GM12891 (cell line): ENCODE results near the gene FAM236A.
"Not testable (repeated sequence)": the region's sequence is repeated elsewhere in the genome, so short reads cannot be mapped to it uniquely, and the experiment has no call there.

ENCODE experiments used
- PAX5 ChIP-seq: IDR thresholded peaks from 2 replicates; pipeline ENCODE4 v1.6.1; 2011; ENCODE audit warnings: low read length, moderate library complexity, mild to moderate bottlenecking; ENCODE audit not compliant: insufficient read depth, severe bottlenecking
- POLR2A ChIP-seq: IDR thresholded peaks from 2 replicates; pipeline ENCODE4 v1.6.1; 2011; ENCODE audit warnings: low read depth, low read length, control low read depth
- POLR2AphosphoS5 ChIP-seq: IDR thresholded peaks from 2 replicates; pipeline ENCODE4 v1.6.1; 2011; ENCODE audit warnings: low read depth, low read length, control low read depth

DNA sequence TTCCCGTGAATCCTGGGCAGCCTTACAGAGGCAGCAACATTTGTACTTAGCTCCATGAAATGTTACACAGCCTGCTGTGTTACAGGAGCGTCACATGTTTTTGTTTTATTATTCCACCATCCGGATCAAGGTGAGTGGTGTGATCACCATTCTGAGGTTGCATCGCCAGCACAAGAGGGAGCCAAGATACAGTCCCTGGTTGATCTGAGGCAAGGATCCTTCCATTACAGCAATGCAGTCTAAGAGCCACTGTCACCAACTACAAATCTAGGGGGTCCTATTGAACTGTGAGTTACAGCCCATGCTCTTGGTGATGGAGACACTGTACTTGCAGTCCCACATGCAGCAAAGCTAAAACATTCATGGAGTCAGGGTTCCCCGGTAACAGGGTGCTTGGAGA, 21.9 kb upstream of the FAM236A start:
- not testable (repeated sequence) for TF ChIP-seq PAX5, POLR2A, POLR2AphosphoS5
